ENCODE results near the gene GAST. TPM values are rescaled to one million over a fixed set of nuclear protein-coding genes. Genes with fewer than 3 reads are reported as not detected.
A peak's percentile ranks its signal among the peaks of the same experiment; 100 is the strongest.

Gene GAST
- total RNA-seq, 1 experiment from 2014 or later = not detected

GRCh38 chr17:41725134-41725533 is 13.0 kb downstream of the GAST start:
- H4K20me1 ChIP-seq (ENCODE audit: insufficient read depth) = no peaks in the 10 kb centered on the region
- ATAC-seq (no peak), DNase-seq (ENCODE audit: low read depth, low spot score) (no peak)
- H3K9ac ChIP-seq (ENCODE audit: low read length) = no peak overlapping the region
- H2AFZ ChIP-seq (ENCODE audit: low read depth, low read length, poor library complexity, severe bottlenecking) = no peak overlapping the region
- ChIA-PET CTCF (no interaction called here), RAD21 (ENCODE audit: low non-redundant PET in 1 of 2, low total read pairs in 2 of 2, uncharacterized antibody in 2 of 2, unreplicated experiment in 2 of 2) (no interaction called here), POLR2A (interaction anchor here (1.5 kb wide), 1 partner anchor 9 kb away, joined by 3 read pairs; the partner anchor contains the start of gene HAP1)
- intact Hi-C loops (cut with micrococcal nuclease) = no loop called here
- H3K9me3 ChIP-seq (ENCODE audit: control insufficient read depth in 1 of 2, insufficient read depth in 1 of 2, low read depth in 1 of 2, low read length in 2 of 2) = no peaks in the 10 kb centered on the region
- H3K27ac ChIP-seq (ENCODE audit: low read depth, low read length) = no peak overlapping the region
- H3K79me2 ChIP-seq (ENCODE audit: insufficient read depth, low read length) = no peaks in the 10 kb centered on the region
- H3K27me3 ChIP-seq (ENCODE audit: insufficient read depth, low read length) = no peaks in the 10 kb centered on the region
- BruUV-seq (replicated peaks) = no TSS peak
- no peaks in the 10 kb centered on the region for H3K9me2 ChIP-seq (ENCODE audit: insufficient read depth)
- no peak overlapping the region for H3K4me2 ChIP-seq (ENCODE audit: low read length)
- H3K4me1 ChIP-seq (ENCODE audit: control insufficient read depth in 1 of 2, insufficient read depth in 2 of 2, low read length in 2 of 2) = no peaks in the 10 kb centered on the region
- H3K4me3 ChIP-seq (replicated peaks in 1 of 2; ENCODE audit: low read depth in 1 of 2, low read length in 2 of 2) = no peak overlapping the region
- TF ChIP-seq CTCF (IDR thresholded peaks at IDR 0.05 in 2 of 3, conservative IDR thresholded peaks at IDR 0.05 in 1 of 3; ENCODE audit: borderline replicate concordance in 1 of 3, insufficient read depth in 1 of 3, low read depth in 2 of 3, low read length in 2 of 3) = 0 out of 6 replicates have a peak, but pooled peaks of 1 of the 3 experiments have one; percentile 8
- no peak for TF ChIP-seq ZNF274 (IDR thresholded peaks at IDR 0.05; ENCODE audit: low read depth, low read length)
- H3K36me3 ChIP-seq (ENCODE audit: control insufficient read depth in 1 of 2, insufficient read depth in 2 of 2, low read length in 2 of 2) = no peaks in the 10 kb centered on the region

GRCh38 chr17:41728056-41728455 is 15.9 kb downstream of the GAST start:
- no peaks in the 10 kb centered on the region for H3K9me2 ChIP-seq (ENCODE audit: insufficient read depth)
- ATAC-seq = no peak
- no peaks in the 10 kb centered on the region for H3K27me3 ChIP-seq (ENCODE audit: insufficient read depth, low read length)
- CTCF ChIA-PET = no interaction called here
- no peak overlapping the region for H3K4me3 ChIP-seq (replicated peaks in 1 of 2; ENCODE audit: low read depth in 1 of 2, low read length in 2 of 2)
- no TSS peak for BruUV-seq (replicated peaks)
- H3K36me3 ChIP-seq (ENCODE audit: control insufficient read depth in 1 of 2, insufficient read depth in 2 of 2, low read length in 2 of 2) = no peaks in the 10 kb centered on the region
- H3K4me2 ChIP-seq (ENCODE audit: low read length) = no peak overlapping the region
- H4K20me1 ChIP-seq (ENCODE audit: insufficient read depth) = no peaks in the 10 kb centered on the region
- no peaks in the 10 kb centered on the region for H3K9me3 ChIP-seq (ENCODE audit: control insufficient read depth in 1 of 2, insufficient read depth in 1 of 2, low read depth in 1 of 2, low read length in 2 of 2)
- intact Hi-C loops (cut with micrococcal nuclease) = no loop called here
- RAD21 ChIA-PET (ENCODE audit: low non-redundant PET in 1 of 2, low total read pairs in 2 of 2, uncharacterized antibody in 2 of 2, unreplicated experiment in 2 of 2) = interaction anchor here in 1 of 2 experiments (0.7 kb wide), 1 partner anchor 74 kb away, joined by 6 read pairs; no protein-coding TSS in a partner anchor
- H3K27ac ChIP-seq (ENCODE audit: low read depth, low read length) = no peak overlapping the region
- no peaks in the 10 kb centered on the region for H3K4me1 ChIP-seq (ENCODE audit: control insufficient read depth in 1 of 2, insufficient read depth in 2 of 2, low read length in 2 of 2)
- TF ChIP-seq ZBTB33 (IDR thresholded peaks at IDR 0.05; ENCODE audit: extremely low read depth, insufficient replicate concordance, low read length) = no peak
- no peak overlapping the region for H2AFZ ChIP-seq (ENCODE audit: low read depth, low read length, poor library complexity, severe bottlenecking)
- DNase-seq (ENCODE audit: low read depth, low spot score) = no peak
- H3K9ac ChIP-seq (ENCODE audit: low read length) = no peak overlapping the region
- no peaks in the 10 kb centered on the region for H3K79me2 ChIP-seq (ENCODE audit: insufficient read depth, low read length)
- POLR2A ChIA-PET = interaction anchor here (1.2 kb wide), 1 partner anchor 58 kb away, joined by 5 read pairs; the partner anchor contains the start of gene JUP

All from HCT116 (cell line).